K562 (cell line): Measurements from ENCODE around the gene IL1RL1. TPM values are rescaled to one million over a fixed set of nuclear protein-coding genes. Genes with fewer than 3 reads are reported as not detected.

Source experiments
- CLOCK ChIP-seq: fragments of 250-450 bp; sonication (Bioruptor Pico); IDR thresholded peaks from 2 replicates; pipeline ENCODE4 v1.4.0; 2020; ENCODE audit warnings: mild to moderate bottlenecking, moderate library complexity, borderline replicate concordance
- DACH1 ChIP-seq: fragments of 450-650 bp; IDR thresholded peaks from 2 replicates; pipeline ENCODE4 v1.6.1; 2018; ENCODE audit not compliant: partially characterized antibody
- FOXJ3 ChIP-seq: sonication (generic); formaldehyde crosslinking; IDR thresholded peaks from 2 replicates; pipeline ENCODE4 v1.4.0; 2020; ENCODE audit warnings: mild to moderate bottlenecking, missing genetic modification reagents
- FOXK2 ChIP-seq, 2 experiments: fragments of 450-650 bp; IDR thresholded peaks in 1 of 2; conservative IDR thresholded peaks in 1 of 2; 2 replicates each; pipeline ENCODE4 v1.6.1; 2016; ENCODE audit warnings: low read depth in 2 of 2, mild to moderate bottlenecking in 1 of 2
- GABPB2 ChIP-seq: fragments of 250-450 bp; sonication (Bioruptor Pico); conservative IDR thresholded peaks from 2 replicates; pipeline ENCODE4 v1.5.1; 2021; ENCODE audit warnings: mild to moderate bottlenecking
- GTF2E2 ChIP-seq: fragments of 200-800 bp; sonication (Bioruptor generic); IDR thresholded peaks from 2 replicates; pipeline ENCODE4 v1.6.1; 2016; ENCODE audit warnings: missing genetic modification characterization, missing compliant biosample characterization
- MTA3 ChIP-seq: fragments of 450-650 bp; formaldehyde crosslinking; IDR thresholded peaks from 2 replicates; pipeline ENCODE4 v1.6.1; 2017; ENCODE audit warnings: mild to moderate bottlenecking, borderline replicate concordance
- NCOA4 ChIP-seq: fragments of 450-650 bp; IDR thresholded peaks from 2 replicates; pipeline ENCODE4 v1.6.1; 2018; ENCODE audit warnings: mild to moderate bottlenecking; ENCODE audit not compliant: partially characterized antibody
- PTRF ChIP-seq: fragments of 450-650 bp; IDR thresholded peaks from 2 replicates; pipeline ENCODE4 v1.6.1; 2016; ENCODE audit warnings: mild to moderate bottlenecking, missing genetic modification characterization, missing compliant biosample characterization
- PYGO2 ChIP-seq: fragments of 450-650 bp; IDR thresholded peaks from 2 replicates; pipeline ENCODE4 v1.6.1; 2016; ENCODE audit warnings: mild to moderate bottlenecking, missing genetic modification characterization, moderate library complexity, missing compliant biosample characterization
- SMAD1 ChIP-seq: fragments of 150-350 bp; IDR thresholded peaks from 2 replicates; pipeline ENCODE4 v1.6.1; 2014; ENCODE audit warnings: low read length, low read depth; ENCODE audit not compliant: partially characterized antibody
- SREBF2 ChIP-seq: sonication (generic); formaldehyde crosslinking; IDR thresholded peaks from 2 replicates; pipeline ENCODE4 v1.4.0; 2020; ENCODE audit warnings: mild to moderate bottlenecking, missing genetic modification reagents
- SUPT5H ChIP-seq: fragments of 450-650 bp; IDR thresholded peaks from 2 replicates; pipeline ENCODE4 v1.6.1; 2016
- TEAD4 ChIP-seq, 2 experiments: sonication (generic) in 1 of 2; formaldehyde crosslinking in 1 of 2; IDR thresholded peaks; 2 replicates each; pipeline versions ENCODE4 v1.6.1 to v1.8.0; 2012 to 2022; ENCODE audit warnings: borderline replicate concordance in 1 of 2, inconsistent platforms in 1 of 2, low read length in 1 of 2, mild to moderate bottlenecking in 1 of 2, missing genetic modification reagents in 1 of 2
- TRIM24 ChIP-seq, 2 experiments: fragments of 450-650 bp; IDR thresholded peaks; 2 replicates each; pipeline ENCODE4 v1.6.1; 2016
- ZFP36 ChIP-seq: fragments of 150-350 bp; IDR thresholded peaks from 2 replicates; pipeline ENCODE4 v1.6.1; 2018; ENCODE audit warnings: low read length, low read depth; ENCODE audit not compliant: partially characterized antibody
- ZNF507 ChIP-seq: conservative IDR thresholded peaks from 2 replicates; pipeline ENCODE4 v1.6.1; 2017; ENCODE audit warnings: missing genetic modification characterization, missing compliant biosample characterization
- ZNF717 ChIP-seq: fragments of 250-450 bp; sonication (Bioruptor Pico); IDR thresholded peaks from 2 replicates; pipeline ENCODE4 v1.5.0; 2021
- polyA plus RNA-seq, 8 experiments: library from polyadenylated mRNA; depleted of rRNA in 4 of 8; stranded (reverse) in 5 of 8; unstranded in 3 of 8; fragments of >200 nt; fragmentation: Nextera tagmentation in 2 of 8; fragmentation: Illumina TruSeq in 1 of 8; extraction: Ambion mirVana in 2 of 8; extraction: Trizol in 1 of 8; gene quantifications; 2 replicates each; pipeline versions ENCODE4 v1.2.1 to v1.2.3, GENCODE V29; 2011 to 2014; ENCODE audit warnings: inconsistent platforms in 1 of 8, missing spikeins in 1 of 8
- total RNA-seq, 7 experiments: library from RNA; depleted of rRNA in 6 of 7; stranded (reverse); fragments of >200 nt in 6 of 7; fragmentation: Illumina TruSeq in 2 of 7; extraction: Trizol in 2 of 7; gene quantifications; 2 replicates each; pipeline versions ENCODE4 v1.2.1 to v1.2.3, GENCODE V29; 2011 to 2021; ENCODE audit warnings: low replicate concordance in 1 of 7
- TF ChIP-seq, protein P1 (sequence below): fragments of 450-650 bp; IDR thresholded peaks from 2 replicates; pipeline ENCODE4 v1.6.1; 2016; ENCODE audit warnings: mild to moderate bottlenecking
- TF ChIP-seq, protein P2 (sequence below): fragments of 250-450 bp; sonication (Bioruptor Pico); IDR thresholded peaks from 2 replicates; pipeline ENCODE4 v1.5.0; 2020; ENCODE audit warnings: mild to moderate bottlenecking, borderline replicate concordance
- TF ChIP-seq, protein P3 (sequence below): sonication (generic); formaldehyde crosslinking; IDR thresholded peaks from 2 replicates; pipeline ENCODE4 v1.8.0; 2023; ENCODE audit warnings: mild to moderate bottlenecking, missing genetic modification reagents

IL1RL1 gene
- total and polyA plus RNA-seq, 9 of the 15 experiments (the other 6 are each of a cell fraction or from before 2014, with no cell fraction given), result 0.06 to 3.3 (median 0.59) TPM

- TF ChIP-seq CLOCK (CRISPR knock-in tag) (no peak), GTF2E2 (0 out of 2 replicates have a peak, but pooled peaks have one; percentile 16), ZNF717 (no peak), PTRF (tag) (no peak), NCOA4 (no peak), ZFP36 (peak; percentile 31), ZNF507 (tag) (no peak), FOXK2 (conservative IDR thresholded peaks at IDR 0.05 in 1 of 2, IDR thresholded peaks at IDR 0.05 in 1 of 2; ENCODE audit: low read depth in 2 of 2) (0 out of 4 replicates have a peak, but pooled peaks have one; percentile 15 to 48), SMAD1 (peak; percentile 80), SREBF2 (CRISPR knock-in tag) (no peak), TEAD4 (IDR thresholded peaks at IDR 0.05; ENCODE audit: low read length) (peak; percentile 98), TEAD4 (CRISPR knock-in tag; IDR thresholded peaks at IDR 0.05; ENCODE audit: borderline replicate concordance) (no peak), SUPT5H (no peak), MTA3 (peak; percentile 85), DACH1 (peak; percentile 86), FOXJ3 (CRISPR knock-in tag) (no peak), TRIM24 (IDR thresholded peaks at IDR 0.05) (peak; percentile 92 to 96), PYGO2 (peak; percentile 53; the same call in 1 of the 2 replicates), GABPB2 (CRISPR knock-in tag) (no peak)
- TF ChIP-seq, protein P1, sequence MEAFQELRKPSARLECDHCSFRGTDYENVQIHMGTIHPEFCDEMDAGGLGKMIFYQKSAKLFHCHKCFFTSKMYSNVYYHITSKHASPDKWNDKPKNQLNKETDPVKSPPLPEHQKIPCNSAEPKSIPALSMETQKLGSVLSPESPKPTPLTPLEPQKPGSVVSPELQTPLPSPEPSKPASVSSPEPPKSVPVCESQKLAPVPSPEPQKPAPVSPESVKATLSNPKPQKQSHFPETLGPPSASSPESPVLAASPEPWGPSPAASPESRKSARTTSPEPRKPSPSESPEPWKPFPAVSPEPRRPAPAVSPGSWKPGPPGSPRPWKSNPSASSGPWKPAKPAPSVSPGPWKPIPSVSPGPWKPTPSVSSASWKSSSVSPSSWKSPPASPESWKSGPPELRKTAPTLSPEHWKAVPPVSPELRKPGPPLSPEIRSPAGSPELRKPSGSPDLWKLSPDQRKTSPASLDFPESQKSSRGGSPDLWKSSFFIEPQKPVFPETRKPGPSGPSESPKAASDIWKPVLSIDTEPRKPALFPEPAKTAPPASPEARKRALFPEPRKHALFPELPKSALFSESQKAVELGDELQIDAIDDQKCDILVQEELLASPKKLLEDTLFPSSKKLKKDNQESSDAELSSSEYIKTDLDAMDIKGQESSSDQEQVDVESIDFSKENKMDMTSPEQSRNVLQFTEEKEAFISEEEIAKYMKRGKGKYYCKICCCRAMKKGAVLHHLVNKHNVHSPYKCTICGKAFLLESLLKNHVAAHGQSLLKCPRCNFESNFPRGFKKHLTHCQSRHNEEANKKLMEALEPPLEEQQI, result peak; percentile 90
- TF ChIP-seq, protein P2, sequence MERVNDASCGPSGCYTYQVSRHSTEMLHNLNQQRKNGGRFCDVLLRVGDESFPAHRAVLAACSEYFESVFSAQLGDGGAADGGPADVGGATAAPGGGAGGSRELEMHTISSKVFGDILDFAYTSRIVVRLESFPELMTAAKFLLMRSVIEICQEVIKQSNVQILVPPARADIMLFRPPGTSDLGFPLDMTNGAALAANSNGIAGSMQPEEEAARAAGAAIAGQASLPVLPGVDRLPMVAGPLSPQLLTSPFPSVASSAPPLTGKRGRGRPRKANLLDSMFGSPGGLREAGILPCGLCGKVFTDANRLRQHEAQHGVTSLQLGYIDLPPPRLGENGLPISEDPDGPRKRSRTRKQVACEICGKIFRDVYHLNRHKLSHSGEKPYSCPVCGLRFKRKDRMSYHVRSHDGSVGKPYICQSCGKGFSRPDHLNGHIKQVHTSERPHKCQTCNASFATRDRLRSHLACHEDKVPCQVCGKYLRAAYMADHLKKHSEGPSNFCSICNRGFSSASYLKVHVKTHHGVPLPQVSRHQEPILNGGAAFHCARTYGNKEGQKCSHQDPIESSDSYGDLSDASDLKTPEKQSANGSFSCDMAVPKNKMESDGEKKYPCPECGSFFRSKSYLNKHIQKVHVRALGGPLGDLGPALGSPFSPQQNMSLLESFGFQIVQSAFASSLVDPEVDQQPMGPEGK (CRISPR knock-in tag), result 0 out of 2 replicates have a peak, but pooled peaks have one; percentile 64
- TF ChIP-seq, protein P3, sequence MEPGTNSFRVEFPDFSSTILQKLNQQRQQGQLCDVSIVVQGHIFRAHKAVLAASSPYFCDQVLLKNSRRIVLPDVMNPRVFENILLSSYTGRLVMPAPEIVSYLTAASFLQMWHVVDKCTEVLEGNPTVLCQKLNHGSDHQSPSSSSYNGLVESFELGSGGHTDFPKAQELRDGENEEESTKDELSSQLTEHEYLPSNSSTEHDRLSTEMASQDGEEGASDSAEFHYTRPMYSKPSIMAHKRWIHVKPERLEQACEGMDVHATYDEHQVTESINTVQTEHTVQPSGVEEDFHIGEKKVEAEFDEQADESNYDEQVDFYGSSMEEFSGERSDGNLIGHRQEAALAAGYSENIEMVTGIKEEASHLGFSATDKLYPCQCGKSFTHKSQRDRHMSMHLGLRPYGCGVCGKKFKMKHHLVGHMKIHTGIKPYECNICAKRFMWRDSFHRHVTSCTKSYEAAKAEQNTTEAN, result no peak
Observed at GRCh38 chr2:102335871-102336366, 24.6 kb downstream of the IL1RL1 start (continued).
